HCT116 (cell line): Measurements from ENCODE around the gene CAMKMT.

Experiments
- CBX3 ChIP-seq: IDR thresholded peaks from 2 replicates; pipeline ENCODE4 v1.6.1; 2012; ENCODE audit warnings: low read depth
- CEBPB ChIP-seq: IDR thresholded peaks from 2 replicates; pipeline ENCODE4 v1.6.1; 2012; ENCODE audit warnings: low read depth
- CTCF ChIP-seq, 3 experiments: fragments of 200-600 bp in 1 of 3; sonication (generic) in 1 of 3; IDR thresholded peaks in 2 of 3; conservative IDR thresholded peaks in 1 of 3; 2 replicates each; pipeline ENCODE4 v1.5.1; 2012 to 2017; ENCODE audit warnings: low read depth in 2 of 3, low read length in 2 of 3, antibody characterized with exemption in 1 of 3, borderline replicate concordance in 1 of 3, control low read depth in 1 of 3, mild to moderate bottlenecking in 1 of 3, mixed read lengths in 1 of 3, mixed run types in 1 of 3, moderate library complexity in 1 of 3; ENCODE audit not compliant: insufficient read depth in 1 of 3
- EZH2 ChIP-seq: fragments of 200-600 bp; sonication (generic); IDR thresholded peaks from 2 replicates; pipeline ENCODE4 v1.6.1; 2017; ENCODE audit warnings: antibody characterized with exemption, mixed run types
- EZH2phosphoT487 ChIP-seq: fragments of 200-600 bp; IDR thresholded peaks from 2 replicates; pipeline ENCODE4 v1.6.1; 2018; ENCODE audit warnings: antibody characterized with exemption, borderline replicate concordance
- POLR2A ChIP-seq: IDR thresholded peaks from 2 replicates; pipeline ENCODE4 v1.7.0; 2011; ENCODE audit warnings: borderline replicate concordance; ENCODE audit not compliant: insufficient read depth, insufficient read length; ENCODE audit errors: extremely low read depth
- POLR2AphosphoS5 ChIP-seq: IDR thresholded peaks from 2 replicates; pipeline ENCODE4 v1.6.1; 2011; ENCODE audit warnings: mild to moderate bottlenecking, low read depth, low read length, moderate library complexity
- RAD21 ChIP-seq: IDR thresholded peaks from 2 replicates; pipeline ENCODE4 v1.6.1; 2012; ENCODE audit warnings: low read depth, mild to moderate bottlenecking
- REST ChIP-seq: IDR thresholded peaks from 2 replicates; pipeline ENCODE4 v1.6.1; 2012; ENCODE audit warnings: low read depth
- TCF7L2 ChIP-seq: IDR thresholded peaks from 2 replicates; pipeline ENCODE4 v1.7.0; 2011; ENCODE audit warnings: borderline replicate concordance, inconsistent platforms; ENCODE audit not compliant: insufficient read depth, insufficient read length; ENCODE audit errors: extremely low read depth
- ZBTB33 ChIP-seq: IDR thresholded peaks from 2 replicates; pipeline ENCODE4 v1.6.1; 2011; ENCODE audit warnings: mild to moderate bottlenecking, low read length, moderate library complexity; ENCODE audit not compliant: insufficient replicate concordance; ENCODE audit errors: extremely low read depth

- no peak for TF ChIP-seq CTCF (IDR thresholded peaks at IDR 0.05 in 2 of 3, conservative IDR thresholded peaks at IDR 0.05 in 1 of 3; ENCODE audit: borderline replicate concordance in 1 of 3, insufficient read depth in 1 of 3, low read depth in 2 of 3, low read length in 2 of 3)
- no peak for TF ChIP-seq POLR2A
- TF ChIP-seq CBX3 = no peak
- TF ChIP-seq REST = no peak
- TF ChIP-seq EZH2phosphoT487 = no peak
- TF ChIP-seq POLR2AphosphoS5 = no peak
- TF ChIP-seq CEBPB = no peak
- TF ChIP-seq TCF7L2 = no peak
- TF ChIP-seq ZBTB33 = no peak
- no peak for TF ChIP-seq RAD21
- TF ChIP-seq EZH2 = no peak
Measured at GRCh38 chr2:44315945-44316344, 45.8 kb upstream of the CAMKMT start.
